Activated effector memory CD4-positive, alpha-beta T cell treated with anti-CD3 and anti-CD28 coated beads, Interleukin-2, amount 50 U/mL, for 16 hours (primary cell): ENCODE results near the gene ARHGAP24.
"Not testable (repeated sequence)": the region's sequence is repeated elsewhere in the genome, so short reads cannot be mapped to it uniquely, and the experiment has no call there.

Source experiments
- DNase-seq: peaks from one replicate; pipeline ENCODE4 v3.0.0-alpha.2; 2020

Gene ARHGAP24

DNA sequence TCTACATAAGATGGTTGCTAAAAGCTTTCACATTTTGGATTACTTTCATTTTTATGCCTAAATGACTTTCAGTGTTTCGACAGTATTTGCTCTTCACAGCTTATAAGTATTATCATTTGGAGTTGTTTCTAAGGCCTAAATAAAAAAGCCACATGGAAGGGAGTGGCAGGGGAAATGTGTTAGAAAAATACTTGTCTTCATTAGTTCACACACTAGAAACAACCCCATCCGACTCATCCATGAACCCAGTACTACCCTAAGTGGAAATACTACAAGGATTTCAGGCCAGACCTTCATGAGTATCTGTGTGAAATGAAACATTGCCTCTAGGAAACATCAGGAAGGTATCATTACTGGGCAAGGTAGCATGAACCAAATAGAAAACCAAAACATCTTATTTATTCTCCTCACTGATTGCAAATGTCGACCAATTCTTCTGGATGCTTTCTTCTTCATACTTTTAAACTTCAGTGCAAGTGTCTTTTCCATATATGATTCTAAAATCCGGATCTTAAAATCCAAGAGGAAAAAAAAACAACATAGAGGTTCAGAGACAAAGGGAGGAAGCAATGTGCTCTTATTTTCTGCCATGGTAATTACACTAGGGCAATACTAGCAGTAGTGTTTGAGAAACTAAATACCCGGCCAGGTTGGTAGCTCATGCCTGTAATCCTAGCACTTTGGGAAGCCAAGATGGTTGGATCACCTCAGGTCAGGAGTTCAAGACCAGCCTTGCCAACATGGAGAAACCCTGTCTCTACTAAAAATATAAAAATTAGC lies 349.4 kb downstream of the ARHGAP24 start:
- no peak for DNase-seq

DNA sequence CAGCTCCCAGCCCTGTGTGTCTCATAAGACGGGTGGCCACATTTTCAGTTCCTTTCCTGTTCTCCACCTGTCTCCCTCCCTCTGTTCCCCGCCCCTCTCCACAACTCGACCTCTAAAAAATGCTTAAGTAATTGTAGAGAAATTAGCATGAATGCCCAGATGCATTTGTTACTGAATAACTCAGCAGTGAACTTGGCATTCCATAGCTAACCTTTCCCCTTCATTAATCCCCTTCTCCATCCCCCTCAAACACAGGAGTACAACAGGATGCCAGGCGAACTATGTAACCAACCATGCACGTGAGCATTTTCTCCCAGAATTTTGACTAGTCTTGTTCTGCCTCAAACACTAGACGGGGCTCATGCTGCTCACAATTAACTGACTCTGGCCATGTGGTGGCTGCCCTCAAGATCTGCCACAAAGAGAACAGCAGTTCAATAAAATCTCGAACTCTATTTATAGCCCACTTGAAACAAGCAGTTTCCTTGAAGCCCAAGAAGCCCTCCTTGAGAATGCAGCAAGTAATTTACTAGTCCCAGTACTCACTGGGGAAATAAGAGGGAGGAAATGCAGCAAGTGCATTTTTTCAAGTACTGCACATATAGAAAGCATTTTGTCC lies 351.2 kb downstream of the ARHGAP24 start:
- no peak for DNase-seq

DNA sequence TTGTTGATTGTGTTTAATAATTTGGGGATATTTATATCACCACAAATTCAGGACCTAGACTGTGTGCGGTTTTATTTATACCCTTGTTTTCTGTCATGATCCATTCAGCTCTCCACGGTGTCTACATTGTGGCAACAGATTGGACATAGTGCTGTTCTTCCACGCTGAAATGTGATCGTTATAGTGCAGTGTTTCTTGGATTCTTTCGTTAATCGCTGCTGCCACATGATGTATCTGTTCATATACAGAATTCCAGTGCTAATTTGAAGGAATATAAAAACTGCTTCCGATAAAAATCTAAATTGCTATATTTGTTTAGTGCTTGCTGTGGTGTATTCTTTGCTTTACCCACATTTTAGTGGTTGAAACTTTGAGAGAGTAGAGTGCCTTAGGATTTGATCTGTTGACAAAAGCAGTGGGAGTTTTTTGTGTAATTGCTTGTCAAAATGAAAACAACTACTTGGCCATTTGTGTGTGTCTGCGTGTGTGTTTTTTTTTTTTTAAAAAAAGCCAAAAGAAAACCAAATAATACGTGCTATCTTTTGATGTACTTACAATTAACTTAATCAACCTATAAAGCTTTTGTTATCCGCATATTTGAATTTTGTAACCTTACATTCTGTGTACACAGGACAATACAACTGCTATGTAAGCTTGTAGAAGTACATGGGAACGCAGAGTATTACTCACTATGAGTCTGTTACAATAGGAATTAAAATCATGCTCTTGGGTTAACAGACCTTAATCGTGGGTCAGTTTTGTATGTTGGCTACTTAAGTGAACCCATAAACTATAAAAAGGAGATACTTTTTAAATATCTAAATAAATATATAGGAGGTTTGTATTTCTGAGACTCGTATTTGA lies 353.3 kb downstream of the ARHGAP24 start:
- no peak for DNase-seq

DNA sequence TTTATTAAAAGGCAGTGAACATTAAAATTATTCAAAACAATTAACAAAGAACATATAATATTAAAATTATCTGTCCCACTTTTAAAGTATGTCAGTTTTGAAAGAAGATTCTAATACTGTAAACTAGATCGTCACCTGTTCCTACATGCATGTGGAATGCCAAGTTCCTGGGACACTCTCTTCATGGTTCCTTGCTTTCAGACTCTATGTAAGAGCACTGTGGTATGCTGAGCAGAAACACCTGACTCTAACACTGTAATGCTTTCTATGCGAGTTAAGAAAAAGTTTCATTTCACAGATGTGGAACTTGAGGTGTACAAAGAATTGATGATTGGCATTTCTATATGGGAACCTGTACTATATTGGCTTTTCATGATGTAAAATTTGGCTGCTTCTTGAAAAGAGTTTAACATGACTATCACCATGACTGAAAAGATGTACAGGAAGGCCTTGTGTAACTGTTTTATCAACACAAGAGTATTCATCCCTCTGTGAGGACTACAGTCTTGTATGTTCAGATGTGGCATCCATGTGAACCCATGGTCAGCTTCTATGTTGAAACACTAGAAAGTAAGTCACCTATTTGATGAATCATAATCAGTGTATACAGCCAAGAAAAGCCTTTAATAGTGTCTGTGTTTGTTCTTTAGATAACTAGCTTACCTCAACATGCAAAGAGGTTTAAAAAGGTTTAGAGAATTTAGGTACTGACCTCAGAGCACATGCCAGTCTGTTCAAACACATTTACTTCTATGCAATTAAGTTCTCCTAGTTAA lies 354.5 kb downstream of the ARHGAP24 start:
- DNase-seq = no peak

GRCh38 chr4:85831647-85832046 lies 356.7 kb downstream of the ARHGAP24 start:
- no peak for DNase-seq

DNA sequence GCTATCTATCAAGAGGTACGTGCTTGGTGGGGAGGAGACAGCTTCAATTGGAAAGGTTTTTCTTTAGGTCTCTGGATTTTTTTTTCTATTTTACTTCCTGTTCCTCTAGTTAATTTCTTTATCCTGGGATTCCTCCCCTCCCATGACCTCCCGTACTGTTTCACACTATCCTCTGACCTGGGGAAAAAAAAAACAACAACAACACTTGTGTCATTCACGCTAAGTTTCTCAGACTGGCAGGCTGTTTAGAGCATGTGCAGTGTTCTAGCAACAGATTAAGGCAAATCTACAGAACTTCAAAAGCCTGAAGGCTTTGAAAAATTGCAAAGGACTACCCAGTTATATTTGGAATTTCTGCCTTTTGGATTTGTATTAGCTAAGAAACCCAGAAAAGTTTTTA lies 358.4 kb downstream of the ARHGAP24 start:
- DNase-seq = no peak

GRCh38 chr4:85834934-85835333 lies 360.0 kb downstream of the ARHGAP24 start:
- no peak for DNase-seq

- DNase-seq = no peak
Observed at GRCh38 chr4:85836588-85837438, 361.9 kb downstream of the ARHGAP24 start.

DNA sequence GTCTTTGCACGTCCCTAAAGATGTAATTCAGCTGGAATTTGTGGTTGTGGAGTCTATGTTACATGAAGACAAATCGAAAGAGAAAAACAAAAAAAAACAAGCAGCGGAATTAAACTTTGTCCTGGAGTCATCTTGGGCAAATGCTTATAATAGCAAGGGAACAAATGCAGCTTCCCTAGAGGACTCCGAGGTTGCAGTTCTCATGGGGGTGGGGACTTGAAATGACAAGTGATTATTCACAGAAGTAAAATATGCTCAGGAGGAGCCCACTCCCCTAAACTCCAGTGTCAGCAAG lies 362.4 kb downstream of the ARHGAP24 start:
- DNase-seq = no peak

- DNase-seq = not testable (repeated sequence)
Observed at GRCh38 chr4:85839981-85840451, 365.1 kb downstream of the ARHGAP24 start.

DNA sequence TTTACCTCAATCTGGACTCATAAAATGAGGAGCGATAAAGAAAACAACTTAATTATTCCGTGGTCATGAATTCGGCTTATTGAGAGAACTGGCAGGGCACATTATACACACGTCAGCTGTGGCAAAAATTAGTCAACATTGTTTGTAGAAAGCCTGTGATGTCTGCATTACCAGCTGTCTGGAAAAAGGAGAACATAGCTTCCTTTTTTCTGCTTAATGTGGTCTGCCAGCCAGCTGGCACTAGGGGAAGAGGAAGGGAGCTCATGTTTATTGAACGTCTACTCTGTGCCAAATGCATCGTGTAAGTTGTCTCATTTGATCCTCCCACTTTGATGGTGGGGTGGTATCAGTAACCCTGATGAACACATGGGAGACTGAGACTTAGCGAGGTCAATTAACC lies 367.6 kb downstream of the ARHGAP24 start:
- no peak for DNase-seq

DNA sequence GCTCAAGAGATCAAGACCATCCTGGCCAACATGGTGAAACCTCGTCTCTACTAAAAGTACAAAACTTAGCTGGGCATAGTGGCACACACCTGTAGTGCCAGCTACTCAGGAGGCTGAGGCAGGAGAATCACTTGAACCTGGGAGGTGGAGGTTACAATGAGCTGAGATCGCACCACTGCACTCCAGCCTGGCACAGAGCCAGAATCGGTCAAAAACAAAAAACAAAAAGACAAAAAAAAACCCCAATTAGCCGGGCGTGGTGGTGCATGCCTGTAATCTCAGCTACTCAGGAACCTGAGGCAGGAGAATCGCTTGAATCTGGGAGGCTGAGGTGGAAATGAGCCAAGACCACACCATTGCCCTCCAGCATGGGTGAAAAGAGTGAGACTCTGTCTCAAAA lies 378.8 kb downstream of the ARHGAP24 start:
- not testable (repeated sequence) for DNase-seq

- no peak for DNase-seq
Observed at GRCh38 chr4:85854546-85854945, 379.6 kb downstream of the ARHGAP24 start.

DNA sequence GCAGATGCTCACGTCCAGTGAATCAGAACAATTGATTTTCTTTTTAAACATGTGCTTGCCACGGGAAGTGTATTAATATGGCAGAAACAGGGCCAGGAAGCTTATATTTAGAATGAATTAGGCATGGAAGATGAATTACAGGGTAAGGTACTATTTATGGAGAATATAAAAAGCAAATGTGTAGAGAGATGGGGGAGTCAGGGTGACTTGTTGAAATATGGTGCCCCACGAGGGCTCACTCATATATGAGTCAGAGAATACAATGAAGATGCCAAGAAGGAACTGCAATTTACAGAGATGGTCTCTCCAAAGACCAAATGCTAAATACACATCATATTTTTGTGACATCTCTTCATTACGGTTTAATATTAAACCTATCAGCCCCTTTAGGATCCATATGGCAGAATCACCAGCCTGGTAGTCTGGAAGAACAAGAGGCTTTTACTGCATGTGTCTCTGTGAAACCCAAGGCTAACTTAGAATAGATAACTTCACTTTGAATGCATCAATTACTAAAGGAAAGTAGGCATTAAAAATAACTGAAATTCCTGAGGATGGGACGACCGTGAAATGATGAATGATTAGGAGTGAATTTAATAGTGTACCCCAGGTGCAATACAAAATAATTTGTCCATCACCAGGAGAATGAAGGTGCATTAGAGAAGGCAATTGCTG lies 385.3 kb downstream of the ARHGAP24 start:
- DNase-seq = no peak

DNA sequence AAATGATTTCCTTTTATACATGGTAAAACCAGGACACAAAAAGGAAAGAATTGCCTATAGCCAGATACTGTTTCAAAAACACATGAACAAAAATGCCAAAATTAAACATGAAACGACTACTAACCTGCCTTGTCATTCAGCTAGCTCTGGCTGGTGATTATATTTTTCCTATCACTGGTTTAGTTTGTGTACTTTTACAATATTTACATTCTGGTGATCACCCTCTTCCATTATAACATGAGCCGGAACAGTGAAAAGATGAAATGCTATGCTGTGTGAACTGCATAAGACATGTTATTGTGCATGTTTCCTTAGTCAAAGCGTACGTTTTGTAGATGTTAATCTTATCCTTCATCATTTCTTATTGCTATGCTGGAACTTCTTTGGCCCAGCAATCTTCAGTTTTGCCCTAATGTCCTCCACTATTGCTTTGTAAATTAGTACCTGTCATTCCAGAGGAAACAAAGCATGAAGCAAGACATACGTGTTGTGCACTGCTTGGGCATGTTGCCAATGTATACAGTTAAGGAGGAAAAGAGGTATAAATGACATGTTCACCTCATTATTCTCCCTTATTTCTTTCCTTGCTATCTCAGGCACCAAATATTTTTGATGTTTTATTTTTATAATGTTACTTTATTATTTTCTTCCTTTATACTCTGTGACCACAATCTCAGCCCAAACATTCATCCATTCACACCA lies 386.3 kb downstream of the ARHGAP24 start:
- DNase-seq = no peak

- no peak for DNase-seq
Observed at GRCh38 chr4:85862896-85863295, 387.9 kb downstream of the ARHGAP24 start.

- DNase-seq = no peak
Observed at GRCh38 chr4:85864259-85865205, 389.6 kb downstream of the ARHGAP24 start.

GRCh38 chr4:85865256-85865655 lies 390.3 kb downstream of the ARHGAP24 start:
- DNase-seq = no peak

GRCh38 chr4:85866508-85866907 lies 391.6 kb downstream of the ARHGAP24 start:
- no peak for DNase-seq

- DNase-seq = no peak
Observed at GRCh38 chr4:85867271-85867670, 392.3 kb downstream of the ARHGAP24 start.
